Esophagus muscularis mucosa (tissue), 4 donors: ENCODE results near the gene CLEC4D.

ENCODE experiments used
- CTCF ChIP-seq, 3 experiments: fragments of 200-600 bp in 2 of 3; fragments of 450-650 bp in 1 of 3; sonication (generic) in 2 of 3; IDR thresholded peaks; one replicate each; pipeline ENCODE4 v1.5.1; 2017 to 2019; ENCODE audit warnings: antibody characterized with exemption in 3 of 3, mild to moderate bottlenecking in 2 of 3, moderate library complexity in 1 of 3
- EP300 ChIP-seq: sonication (generic); formaldehyde crosslinking; IDR thresholded peaks from one replicate; pipeline ENCODE4 v1.6.1; 2017; ENCODE audit warnings: antibody characterized with exemption
- POLR2A ChIP-seq: fragments of 450-650 bp; IDR thresholded peaks from one replicate; pipeline ENCODE4 v1.6.1; 2017; ENCODE audit warnings: antibody characterized with exemption, moderate library complexity, mild to moderate bottlenecking, low read depth
- POLR2AphosphoS5 ChIP-seq, 2 donors: sonication (generic); formaldehyde crosslinking; IDR thresholded peaks; one replicate each; pipeline ENCODE4 v1.6.1; 2017; ENCODE audit warnings: antibody characterized with exemption in 2 of 2

GRCh38 chr12:8491646-8492530 lies 21.4 kb upstream of the CLEC4D start:
- TF ChIP-seq CTCF (IDR thresholded peaks at IDR 0.05) (no peak), POLR2A (no peak), POLR2AphosphoS5 (IDR thresholded peaks at IDR 0.05) (no peak), EP300 (no peak)
